ENCODE data around the gene USE1.

The USE1 gene

DNA sequence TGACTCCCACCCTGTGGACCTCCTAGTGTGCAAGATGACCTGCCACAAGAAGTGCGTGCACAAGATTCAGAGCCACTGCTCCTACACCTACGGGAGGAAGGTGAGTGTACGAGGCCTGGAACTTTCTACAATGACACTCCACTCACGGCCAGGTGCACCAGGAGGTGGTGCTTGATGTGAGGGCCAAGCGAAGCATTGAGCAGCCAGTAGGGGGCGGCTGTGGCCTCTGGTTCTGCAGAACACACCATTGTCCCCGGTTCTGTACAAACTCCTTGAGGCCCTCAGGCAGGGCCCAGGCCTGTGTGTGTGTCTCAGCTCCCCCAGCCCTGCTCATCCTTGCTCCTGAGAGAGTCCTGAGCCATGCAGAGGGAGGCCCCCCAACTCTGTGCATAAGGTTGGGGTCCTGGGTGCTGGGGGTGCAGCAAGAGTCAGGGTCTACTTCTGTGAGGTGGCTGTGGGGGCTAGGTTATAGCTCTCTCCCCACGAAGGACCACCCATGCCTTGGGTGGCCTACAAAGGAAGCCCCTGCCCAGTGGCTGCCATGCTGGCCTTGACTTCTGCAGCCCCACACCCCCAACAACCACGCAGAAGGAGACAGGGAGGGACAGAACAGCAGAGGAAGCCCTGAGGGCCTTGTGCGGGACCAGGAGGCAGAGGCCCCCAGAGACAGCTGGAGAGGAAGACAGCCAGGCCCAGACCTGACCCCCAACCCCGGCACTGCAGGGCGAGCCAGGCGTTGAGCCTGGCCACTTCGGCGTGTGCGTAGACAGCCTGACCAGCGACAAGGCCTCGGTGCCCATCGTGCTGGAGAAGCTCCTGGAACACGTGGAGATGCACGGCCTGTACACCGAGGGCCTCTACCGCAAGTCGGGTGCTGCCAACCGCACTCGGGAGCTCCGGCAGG, 9.7 kb upstream of the USE1 start:
- peak; percentile 79 for DNase-seq

DNA sequence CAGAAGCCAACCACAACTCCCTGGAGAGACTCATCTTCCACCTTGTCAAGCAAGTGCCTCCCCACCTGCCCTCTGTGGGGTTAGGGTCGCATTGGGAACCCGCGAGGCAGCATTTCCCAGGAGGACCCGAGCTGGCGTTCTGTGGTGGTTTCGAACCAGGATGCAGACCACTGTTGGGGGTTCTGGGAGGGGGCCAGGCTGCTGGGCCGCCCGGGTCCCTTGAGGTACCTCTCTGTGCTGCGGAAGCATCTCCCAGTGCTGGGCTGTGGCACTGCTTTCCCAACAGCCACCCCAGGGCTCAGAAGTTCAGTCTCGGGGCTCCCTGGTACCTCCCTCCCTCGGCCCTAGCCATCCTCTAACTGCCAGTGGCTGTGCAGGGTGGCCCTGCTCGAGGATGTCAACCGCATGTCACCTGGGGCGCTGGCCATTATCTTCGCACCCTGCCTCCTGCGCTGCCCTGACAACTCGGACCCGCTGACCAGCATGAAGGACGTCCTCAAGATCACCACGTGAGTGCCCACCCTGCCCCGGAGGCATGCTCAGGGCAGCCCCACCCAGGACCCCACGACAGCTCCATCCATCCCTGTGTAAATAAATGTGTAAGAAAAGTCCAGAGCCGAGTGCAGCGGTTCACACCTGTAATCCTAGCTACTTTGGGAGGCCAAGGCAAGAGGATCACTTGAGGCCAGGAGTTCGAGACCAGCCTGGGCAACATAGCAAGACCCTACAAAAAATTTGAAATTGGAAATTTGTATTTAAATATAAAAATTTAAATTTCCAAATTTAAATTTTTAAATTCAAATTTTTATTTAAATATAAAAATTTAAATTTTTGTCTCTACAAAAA, 8.2 kb upstream of the USE1 start:
- DNase-seq = no peak

DNA sequence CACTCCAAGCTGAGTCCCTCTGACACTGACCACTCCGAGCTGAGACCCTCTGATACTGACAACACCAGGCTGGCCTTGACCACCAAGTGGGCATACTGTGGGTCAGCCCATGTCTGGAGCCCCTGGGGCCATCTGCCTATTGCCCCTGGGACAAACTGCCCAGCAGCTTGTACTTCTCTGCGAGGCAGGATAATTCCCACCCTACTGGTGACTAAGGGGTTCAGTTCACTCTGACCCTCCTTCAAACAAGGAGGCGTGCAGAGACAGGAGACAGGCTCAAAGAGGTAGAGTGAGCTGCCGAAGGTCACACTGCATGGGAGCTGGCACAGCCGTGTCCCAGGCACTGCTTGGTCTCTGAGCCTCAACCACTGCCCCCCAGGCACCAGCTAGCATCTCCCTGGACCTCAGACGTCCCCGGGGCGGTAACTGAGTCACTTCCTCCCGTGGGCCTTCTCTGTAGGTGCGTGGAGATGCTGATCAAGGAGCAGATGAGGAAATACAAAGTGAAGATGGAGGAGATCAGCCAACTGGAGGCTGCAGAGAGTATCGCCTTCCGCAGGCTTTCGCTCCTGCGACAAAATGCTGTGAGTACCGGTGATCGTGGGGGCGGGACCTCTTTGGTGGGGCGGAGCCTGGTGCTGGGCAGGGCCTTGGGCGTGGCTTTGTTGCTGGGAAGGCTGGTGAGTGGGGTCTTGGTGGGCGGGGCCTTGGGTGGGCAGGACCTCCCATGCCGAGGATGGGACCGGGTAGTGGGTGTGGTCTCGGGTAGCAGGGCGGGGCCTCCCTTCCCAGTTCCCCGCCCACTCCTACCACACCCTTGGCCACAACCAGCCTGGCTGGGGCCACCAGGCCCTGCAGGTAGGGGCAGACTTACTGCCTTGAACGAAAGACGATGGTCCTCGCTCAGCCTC, 5.8 kb upstream of the USE1 start:
- DNase-seq = peak; percentile 93

DNA sequence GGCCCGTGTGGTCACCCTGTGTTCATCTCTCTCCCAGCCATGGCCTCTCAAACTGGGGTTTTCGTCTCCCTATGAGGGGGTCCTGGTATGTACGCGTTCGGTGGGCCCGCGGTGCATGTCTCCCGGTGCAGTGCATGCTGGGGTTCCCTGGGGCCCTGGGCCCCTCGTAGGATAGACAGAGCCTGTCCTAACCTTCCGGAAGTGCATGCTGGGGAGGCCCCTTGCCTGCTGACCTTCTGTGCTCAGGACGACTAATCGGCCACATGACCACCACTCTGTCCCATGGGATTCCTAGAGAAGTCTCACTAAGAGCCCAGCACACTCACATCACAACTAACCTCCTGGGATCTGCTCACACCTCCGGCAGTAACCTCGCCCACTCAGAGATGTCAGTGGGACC, 4.9 kb upstream of the USE1 start:
- no peak for DNase-seq

DNA sequence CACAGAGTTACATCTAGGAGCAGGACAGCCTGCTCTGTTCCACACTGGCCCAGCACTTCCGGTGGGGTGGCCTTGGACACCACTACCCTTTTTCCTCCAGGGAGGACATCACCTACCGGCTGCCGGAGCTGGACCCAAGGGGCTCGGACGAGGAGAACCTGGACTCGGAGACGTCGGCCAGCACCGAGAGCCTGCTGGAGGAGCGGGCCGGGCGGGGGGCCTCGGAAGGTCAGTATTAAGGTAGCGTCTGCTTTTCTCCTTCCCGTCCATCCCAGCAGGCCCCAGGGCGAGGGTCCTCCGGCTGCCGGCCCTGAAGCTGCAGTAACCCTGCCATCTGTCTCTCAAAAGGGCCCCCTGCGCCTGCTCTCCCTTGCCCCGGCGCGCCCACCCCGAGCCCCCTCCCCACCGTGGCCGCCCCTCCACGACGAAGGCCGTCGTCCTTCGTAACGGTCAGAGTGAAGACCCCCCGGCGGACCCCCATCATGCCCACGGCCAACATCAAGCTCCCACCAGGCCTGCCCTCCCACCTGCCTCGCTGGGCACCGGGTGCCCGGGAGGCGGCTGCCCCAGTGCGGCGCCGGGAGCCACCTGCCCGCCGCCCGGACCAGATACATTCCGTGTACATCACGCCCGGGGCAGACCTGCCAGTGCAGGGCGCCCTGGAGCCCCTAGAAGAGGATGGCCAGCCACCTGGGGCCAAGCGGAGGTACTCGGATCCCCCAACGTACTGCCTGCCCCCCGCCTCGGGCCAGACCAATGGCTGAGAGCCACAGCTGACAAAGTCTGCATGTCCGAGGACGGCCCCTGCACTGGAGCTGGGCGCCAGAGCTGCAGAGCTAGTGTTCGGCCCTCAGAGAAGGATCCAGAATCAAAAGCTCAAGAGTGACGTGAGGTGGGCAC, 3.4 kb upstream of the USE1 start:
- no peak for DNase-seq

DNA sequence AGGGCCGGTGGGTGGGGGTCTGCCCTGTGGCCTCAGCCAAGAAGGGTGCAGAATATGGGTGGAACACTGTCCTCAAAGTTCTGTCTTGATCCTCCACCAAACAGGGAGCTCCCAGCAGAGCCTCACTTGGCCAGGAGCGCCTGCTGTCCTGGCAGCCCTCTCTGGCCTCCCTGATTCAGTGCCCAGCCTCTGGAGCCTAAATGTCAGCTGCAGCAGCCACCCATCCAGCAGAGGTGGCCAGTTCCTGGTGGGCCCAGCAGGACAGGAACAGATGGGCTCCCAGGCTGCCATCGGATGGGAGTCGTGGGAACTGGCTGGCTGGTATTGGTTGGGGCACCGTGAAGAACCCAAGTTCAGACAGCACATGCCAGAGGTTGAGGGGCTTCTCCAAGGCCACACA, 1.8 kb upstream of the USE1 start:
- DNase-seq = no peak

DNA sequence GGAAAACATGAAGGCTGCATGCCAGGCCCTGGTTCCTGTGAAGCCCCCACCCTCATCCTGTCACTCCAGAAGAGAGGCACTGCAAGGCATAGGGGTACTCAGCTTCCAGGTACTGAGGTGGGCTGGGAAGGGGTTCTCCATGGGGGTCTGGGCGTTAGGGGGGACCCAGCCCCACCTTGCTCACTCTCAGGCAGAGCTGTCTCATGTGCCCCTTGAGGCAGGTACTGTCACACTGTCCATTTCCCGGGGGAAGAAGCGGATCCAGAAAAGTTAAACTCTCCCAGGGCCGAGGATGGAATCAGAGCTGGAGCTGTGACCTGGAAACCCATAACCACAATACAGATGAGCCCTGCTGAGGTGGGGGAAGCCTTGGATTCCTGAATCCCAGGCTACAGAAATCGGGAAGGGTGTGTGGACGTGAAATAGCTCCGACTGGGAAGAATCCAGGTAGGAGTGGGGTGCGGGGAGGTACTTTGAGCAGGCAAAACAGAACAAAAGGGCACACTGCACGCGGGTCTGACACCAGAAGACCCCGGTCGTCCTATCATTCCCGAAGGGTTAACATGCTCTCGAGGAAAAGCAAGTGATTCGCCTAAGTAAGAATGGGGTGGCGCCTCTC, 540 bp upstream of the USE1 start:
- no peak for DNase-seq

DNA sequence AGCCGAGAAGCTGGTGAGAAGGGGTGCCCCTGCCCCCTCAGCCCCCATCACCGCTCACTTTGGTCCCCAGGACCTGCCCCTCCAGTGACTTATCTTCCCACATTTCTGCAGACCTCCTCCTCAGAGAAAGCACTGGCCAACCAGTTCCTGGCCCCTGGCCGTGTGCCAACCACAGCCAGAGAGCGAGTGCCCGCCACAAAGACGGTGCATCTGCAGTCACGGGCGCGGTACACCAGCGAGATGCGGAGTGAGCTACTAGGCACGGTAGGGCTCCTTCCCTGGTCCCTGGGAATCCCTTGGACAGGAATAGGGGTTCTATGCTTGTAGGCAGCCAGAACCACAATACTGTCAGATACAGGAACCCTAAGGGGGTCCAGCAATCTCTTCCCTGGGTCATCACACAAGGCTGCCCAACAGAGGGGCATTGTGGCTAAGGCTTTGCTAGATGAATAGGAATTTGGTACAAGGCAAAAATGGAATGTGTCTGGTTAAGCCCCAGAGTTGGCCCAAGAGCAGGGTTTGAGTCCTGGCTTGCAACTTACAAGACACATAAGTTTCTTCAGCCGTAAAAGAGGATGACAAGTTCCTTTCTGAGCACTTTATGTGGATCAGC, 1.0 kb downstream of the USE1 start:
- no peak for DNase-seq

DNA sequence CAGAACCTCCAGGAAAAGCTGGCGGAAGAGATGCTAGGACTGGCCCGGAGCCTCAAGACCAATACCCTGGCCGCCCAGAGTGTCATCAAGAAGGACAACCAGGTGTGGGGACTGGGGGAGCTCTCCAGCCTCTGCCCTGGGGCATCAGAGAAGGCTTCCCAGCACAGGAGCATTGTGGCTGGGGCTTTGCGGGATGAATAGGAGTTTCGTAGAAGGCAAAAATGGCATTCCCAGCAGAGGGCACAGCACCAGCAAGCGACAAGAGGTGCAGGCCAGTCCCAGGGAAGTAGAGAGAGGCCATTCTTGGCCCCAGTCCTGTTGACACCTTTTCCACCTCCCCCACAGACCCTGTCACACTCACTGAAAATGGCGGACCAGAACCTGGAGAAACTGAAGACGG, 4.1 kb downstream of the USE1 start:
- DNase-seq = no peak

DNA sequence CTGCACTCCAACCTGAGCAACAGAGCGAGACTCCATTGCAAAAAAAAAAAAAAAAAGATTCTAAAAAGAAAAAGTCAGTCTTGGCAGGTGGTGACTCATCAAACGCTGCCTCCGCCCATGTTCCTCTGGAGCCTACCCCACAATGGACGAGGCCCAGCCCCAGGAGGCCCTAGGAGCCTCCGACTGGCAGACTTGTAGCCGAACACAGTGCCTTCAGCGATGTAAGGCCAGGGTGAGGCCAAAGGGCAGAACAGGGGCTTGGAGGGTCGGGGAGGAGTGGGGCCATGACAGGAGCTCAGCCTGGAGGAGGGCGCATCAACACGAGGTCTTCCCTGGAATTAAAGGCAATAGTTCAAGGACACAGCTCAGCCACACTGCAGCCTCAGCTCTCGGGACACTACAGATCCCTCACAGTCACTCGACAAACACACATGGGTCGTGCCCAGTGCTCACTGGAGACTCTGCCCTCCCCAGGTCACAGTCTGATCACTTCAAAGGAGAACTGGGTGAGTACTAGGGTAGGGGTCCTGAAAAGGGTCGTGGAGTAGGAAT, 5.1 kb downstream of the USE1 start:
- peak; percentile 83 for DNase-seq

DNA sequence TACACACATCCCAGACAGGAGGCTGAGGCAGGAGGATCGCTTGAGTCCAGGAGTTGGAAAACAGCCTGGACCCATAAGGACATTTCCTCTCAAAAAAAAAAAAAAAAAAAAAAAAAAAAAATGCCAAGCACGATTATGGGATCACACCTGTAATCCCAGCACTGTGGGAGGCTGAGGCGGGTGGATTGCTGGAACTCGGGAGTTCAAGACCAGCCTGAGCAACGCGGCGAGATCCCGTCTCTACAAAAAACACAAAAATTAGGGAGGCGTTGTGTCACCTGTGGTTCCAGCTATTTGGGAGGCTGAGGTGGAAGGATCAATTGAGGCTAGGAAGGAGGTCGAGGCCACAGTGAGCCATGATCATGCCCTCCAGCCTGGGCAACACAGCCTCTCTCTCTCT, 9.9 kb downstream of the USE1 start:
- DNase-seq = no peak

DNA sequence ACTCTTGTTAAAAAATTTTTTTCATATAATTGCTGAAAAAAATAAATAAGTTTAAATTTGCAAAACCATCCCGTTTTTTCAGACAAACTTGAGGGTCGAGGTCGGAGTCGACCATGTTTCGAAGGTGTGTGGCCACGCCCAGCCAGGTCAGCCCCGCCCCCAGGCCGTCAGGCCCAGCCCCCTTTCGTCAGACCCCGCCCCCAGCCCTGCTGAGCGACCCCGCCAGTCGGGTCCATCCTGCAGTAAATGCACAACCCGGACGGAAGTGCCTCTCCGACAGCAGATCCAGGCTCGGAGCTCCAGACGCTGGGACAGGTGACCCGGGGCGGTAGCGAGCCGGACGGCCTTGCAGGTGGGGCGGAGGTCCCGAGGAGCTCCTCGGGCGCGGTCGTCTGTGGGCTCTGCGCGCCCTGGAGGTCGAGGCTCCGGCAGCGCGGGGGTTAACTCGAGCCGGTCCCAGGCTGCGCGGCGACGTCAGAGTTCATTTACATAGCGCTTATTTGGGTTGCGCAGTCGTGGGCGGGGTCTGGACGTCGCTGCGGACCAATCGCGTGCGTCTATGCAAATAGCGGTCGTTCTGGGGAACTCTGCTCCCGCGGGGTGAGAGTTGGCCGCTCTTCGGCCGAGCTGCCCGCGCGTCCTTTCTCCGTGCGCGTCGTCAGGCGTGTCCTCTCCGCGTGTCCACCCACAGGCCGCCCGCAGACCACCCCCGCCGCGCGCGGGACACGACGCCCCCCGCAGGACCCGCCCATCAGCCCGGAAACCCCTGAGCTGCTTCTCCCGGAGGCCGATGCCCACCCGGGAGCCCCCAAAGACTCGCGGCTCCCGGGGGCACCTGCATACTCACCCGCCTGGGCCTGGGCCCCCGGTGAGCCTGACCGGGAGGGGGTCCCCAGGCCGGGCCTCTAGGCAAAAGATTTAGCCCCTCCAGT, 11.1 kb downstream of the USE1 start, which contains the start of gene OCEL1:
TSS of gene OCEL1 (plus strand) at position 225 of the 932 bp plus-strand sequence. CDS start at position 247, 22 bp downstream.
- peak; percentile 100 for DNase-seq

DNA sequence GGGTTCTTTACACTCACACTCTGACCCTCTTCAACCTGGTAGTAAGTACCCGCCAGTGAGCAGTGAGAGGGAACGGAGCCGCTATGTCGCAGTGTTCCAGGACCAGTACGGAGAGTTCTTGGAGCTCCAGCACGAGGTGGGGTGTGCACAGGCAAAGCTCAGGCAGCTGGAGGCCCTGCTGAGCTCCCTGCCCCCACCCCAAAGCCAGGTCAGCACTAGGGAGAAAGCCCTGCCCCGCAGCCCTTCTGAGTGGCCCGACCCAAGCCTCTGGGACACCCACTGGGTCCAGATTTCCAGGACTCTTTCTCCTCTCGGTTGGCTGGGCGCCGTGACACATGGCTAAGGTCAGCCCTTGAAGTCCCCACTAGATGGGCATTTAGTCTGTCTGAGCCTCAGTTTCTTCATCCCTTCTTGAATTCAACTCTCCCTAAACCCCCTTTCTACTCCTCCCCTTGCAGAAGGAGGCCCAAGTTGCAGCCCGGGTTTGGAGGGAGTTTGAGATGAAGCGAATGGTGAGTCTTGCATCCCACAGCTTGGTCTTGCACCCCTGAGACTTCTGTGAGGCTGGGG, 12.7 kb downstream of the USE1 start:
- no peak for DNase-seq

DNA sequence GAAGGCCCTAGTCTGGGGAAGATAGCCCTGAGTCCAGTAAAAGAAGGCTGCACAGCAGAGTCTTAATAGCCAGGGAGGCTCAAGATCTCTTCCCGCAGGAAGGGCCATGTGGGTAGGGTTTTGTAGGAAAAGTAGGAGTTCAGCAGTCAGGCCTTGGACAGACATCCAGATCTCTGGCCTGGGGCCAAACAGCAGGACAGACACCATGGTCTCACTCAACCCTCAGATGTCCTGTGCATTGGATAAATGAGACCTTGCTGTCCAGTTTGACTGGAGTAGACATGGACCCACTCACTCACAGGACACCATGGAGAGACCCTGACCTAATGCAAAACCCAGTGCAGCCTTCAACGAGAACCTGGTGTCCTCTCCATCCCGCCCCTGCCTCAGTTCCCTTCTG, 14.7 kb downstream of the USE1 start:
- no peak for DNase-seq

DNA sequence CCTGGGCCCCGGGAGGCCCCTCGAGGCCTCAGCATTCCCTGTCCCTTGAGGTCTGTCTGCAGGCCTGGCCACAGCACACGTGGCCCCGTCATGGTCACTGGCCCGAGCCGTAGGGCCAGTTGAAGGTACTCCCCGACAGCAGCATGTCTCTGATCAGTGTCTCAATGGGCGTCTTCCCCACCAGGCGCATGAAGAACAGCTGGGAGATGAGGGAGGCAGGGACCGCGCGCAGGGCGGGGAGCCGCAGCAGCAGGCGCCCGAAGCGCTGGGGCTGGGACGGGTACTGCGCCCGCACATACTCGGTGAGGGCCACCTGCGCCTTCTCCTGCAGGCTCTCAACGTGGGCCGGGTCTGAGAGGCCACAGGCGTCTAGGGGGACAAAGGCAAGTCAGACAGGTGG, 17.1 kb downstream of the USE1 start:
- no peak for DNase-seq

DNA sequence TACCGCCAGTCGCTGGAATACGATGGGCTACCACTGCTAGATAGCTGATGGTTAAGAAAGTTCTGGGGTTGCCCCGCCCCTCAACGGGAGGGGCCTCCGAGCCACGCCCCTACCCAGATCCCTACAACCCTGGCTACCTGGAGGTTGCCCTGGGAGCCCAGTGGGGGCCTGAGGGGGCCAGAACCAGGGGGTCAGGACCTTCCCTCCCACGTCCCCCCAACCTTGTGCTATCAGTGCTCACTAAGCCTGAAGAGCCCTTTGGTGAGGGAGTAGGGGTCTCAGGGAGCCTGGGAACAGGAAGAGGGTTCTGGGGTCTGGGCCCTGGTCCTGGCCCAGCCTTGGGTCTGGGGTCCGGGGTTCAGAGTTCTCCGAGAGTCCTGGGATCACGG, 19.7 kb downstream of the USE1 start:
- DNase-seq = peak; percentile 85

DNA sequence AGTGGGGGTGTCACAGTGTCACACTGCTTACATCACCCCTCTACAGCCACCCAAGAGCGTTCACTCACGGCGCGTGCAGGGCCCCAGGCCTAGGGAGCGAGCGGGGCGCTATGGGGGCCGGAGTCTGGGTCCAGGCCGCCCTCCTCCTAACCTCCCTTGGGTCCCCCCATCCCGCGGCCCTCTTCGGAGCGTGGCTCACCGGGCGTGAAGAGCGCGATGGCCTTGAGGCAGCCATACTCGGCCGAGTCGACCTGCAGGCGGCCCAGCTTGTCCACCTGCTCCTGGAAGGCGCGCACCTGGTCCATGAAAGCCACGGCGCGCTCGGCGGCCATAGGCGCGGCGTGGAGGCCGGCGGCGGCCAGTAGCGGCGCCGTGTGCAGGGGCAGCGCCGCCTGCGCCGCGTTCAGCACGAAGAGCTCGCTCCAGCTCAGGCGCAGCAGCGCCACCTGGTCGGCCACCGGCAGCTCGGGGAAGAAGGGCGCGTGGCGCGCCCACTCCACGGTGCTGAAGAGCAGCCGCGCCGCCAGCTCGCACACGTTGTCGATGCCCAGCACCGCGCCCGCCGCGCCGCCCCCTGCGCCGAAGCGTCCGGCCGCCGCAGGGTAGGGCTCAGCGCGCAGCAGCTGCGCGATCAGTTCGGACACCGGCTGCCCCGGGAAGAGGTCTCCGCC, 20.3 kb downstream of the USE1 start:
- peak; percentile 89 for DNase-seq

Measured in hematopoietic multipotent progenitor cell treated with erythropoietin and hydrocortisone succinate and interleukin-3 and kit ligand, for 4 days (in vitro differentiated cells).